HEK293 (cell line): ENCODE measurements around the gene PDGFA.

Experiments
- CTCF ChIP-seq: fragments of 450-650 bp; formaldehyde crosslinking; IDR thresholded peaks from 2 replicates; pipeline ENCODE4 v1.5.1; 2016; ENCODE audit warnings: missing biosample characterization, missing genetic modification characterization
- ZNF513 ChIP-seq: fragments of 450-650 bp; IDR thresholded peaks from 2 replicates; pipeline ENCODE4 v1.5.1; 2018; ENCODE audit warnings: missing biosample characterization, missing genetic modification characterization

DNA sequence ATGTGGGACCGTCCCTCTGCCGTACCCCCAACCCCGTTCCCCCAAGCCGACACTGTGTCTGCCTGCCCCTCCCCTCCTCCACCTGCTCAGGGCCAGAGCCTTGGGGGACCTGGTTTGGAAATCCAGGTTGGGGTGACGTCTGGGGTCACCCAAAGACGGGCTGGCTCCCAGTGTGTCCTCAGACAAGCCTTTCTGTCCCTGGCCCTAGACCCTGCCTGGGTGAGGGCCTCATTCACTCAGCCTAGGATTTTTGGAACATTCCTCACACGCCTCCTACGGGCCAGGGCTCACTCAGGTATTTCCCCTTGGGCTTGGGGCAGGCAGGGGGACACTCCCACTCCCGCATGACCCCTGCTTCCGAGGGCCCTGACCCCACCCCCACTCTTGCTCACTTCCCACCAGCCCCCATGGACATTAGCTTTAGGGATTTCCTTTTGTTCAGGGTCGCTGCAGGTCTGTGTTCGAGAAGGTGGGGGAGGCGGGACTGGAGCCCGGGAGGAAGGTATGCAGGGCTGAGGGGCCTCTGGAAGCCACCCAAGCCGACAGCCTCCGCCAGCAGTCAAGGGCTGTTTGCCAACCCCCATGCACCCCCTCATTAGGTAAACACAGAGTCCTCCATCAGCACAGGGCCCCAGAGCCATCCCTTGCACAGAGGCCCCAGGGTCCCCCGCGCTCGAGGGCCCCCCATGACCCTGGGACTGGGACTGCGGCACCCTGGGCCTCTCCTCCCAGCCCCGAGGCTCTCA lies 35.1 kb downstream of the PDGFA start:
- no peak for TF ChIP-seq ZNF513 (tag by site-specific recombination)
- no peak for TF ChIP-seq CTCF (tag by site-specific recombination)
